ENCODE results near the gene ARHGDIA. TPM values are rescaled to one million over a fixed set of nuclear protein-coding genes. Genes with fewer than 3 reads are reported as not detected.

The ARHGDIA gene
- total RNA-seq, 1 experiment from 2014 or later = 201 TPM

- Histone ChIP-seq H3K27ac (ENCODE audit: low read length) (no peak overlapping the region), H3K4me3 (ENCODE audit: low read length) (no peak overlapping the region), H3K9ac (ENCODE audit: low read length) (no peak overlapping the region), H3K27me3 (ENCODE audit: low read length) (no peaks in the 10 kb centered on the region), H3K79me2 (ENCODE audit: low read length) (peaks cover 16% of the 10 kb centered on the region; the same call in 1 of the 2 replicates), H2AFZ (ENCODE audit: low read length) (no peak overlapping the region), H4K20me1 (ENCODE audit: low read length) (no peaks in the 10 kb centered on the region), H3K9me2 (replicated peaks; ENCODE audit: low read length) (no peaks in the 10 kb centered on the region), H3K4me1 (ENCODE audit: insufficient read depth, low read length) (peaks cover 15% of the 10 kb centered on the region), H3K4me2 (ENCODE audit: low read length) (no peak overlapping the region), H3F3A (ENCODE audit: low read length, unreplicated experiment) (no peaks in the 10 kb centered on the region), H3K9me3 (ENCODE audit: low read length) (no peaks in the 10 kb centered on the region), H3K36me3 (ENCODE audit: low read depth, low read length) (no peaks in the 10 kb centered on the region)
- POLR2A ChIA-PET (ENCODE audit: unreplicated experiment) = no interaction called here
- TF ChIP-seq EZH2 (IDR thresholded peaks at IDR 0.05; ENCODE audit: low read length, unreplicated experiment) (no peak), EZH2phosphoT487 (IDR thresholded peaks at IDR 0.05; ENCODE audit: borderline replicate concordance, low read length) (no peak)
- TF ChIP-seq, protein P1, sequence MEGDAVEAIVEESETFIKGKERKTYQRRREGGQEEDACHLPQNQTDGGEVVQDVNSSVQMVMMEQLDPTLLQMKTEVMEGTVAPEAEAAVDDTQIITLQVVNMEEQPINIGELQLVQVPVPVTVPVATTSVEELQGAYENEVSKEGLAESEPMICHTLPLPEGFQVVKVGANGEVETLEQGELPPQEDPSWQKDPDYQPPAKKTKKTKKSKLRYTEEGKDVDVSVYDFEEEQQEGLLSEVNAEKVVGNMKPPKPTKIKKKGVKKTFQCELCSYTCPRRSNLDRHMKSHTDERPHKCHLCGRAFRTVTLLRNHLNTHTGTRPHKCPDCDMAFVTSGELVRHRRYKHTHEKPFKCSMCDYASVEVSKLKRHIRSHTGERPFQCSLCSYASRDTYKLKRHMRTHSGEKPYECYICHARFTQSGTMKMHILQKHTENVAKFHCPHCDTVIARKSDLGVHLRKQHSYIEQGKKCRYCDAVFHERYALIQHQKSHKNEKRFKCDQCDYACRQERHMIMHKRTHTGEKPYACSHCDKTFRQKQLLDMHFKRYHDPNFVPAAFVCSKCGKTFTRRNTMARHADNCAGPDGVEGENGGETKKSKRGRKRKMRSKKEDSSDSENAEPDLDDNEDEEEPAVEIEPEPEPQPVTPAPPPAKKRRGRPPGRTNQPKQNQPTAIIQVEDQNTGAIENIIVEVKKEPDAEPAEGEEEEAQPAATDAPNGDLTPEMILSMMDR (conservative IDR thresholded peaks at IDR 0.05; ENCODE audit: low read depth, low read length) = no peak
- no TSS peak for BruUV-seq (replicated peaks)
- no peak for ATAC-seq
- CTCF ChIA-PET = no interaction called here
- DNase-seq = no peak
- intact Hi-C loops (cut with micrococcal nuclease) = no loop called here
These were observed 42.5 kb downstream of the ARHGDIA start for GRCh38 chr17:81828656-81829055.

GRCh38 chr17:81825841-81826466 lies 45.2 kb downstream of the ARHGDIA start:
- no peak for TF ChIP-seq EZH2phosphoT487 (IDR thresholded peaks at IDR 0.05; ENCODE audit: borderline replicate concordance, low read length)
- TF ChIP-seq, protein P1 (conservative IDR thresholded peaks at IDR 0.05; ENCODE audit: low read depth, low read length) = peak; percentile 32; the same call in 1 of the 2 replicates
- no peak overlapping the region for H3K27ac ChIP-seq (ENCODE audit: low read length)
- 0 out of 2 replicates have a peak, but pooled peaks cover 4% of the 10 kb centered on the region for H3K4me1 ChIP-seq (ENCODE audit: insufficient read depth, low read length)
- no peaks in the 10 kb centered on the region for H3K79me2 ChIP-seq (ENCODE audit: low read length)
- H3K4me2 ChIP-seq (ENCODE audit: low read length) = no peak overlapping the region
- no peaks in the 10 kb centered on the region for H3K27me3 ChIP-seq (ENCODE audit: low read length)
- CTCF ChIA-PET = no interaction called here
- intact Hi-C loops (cut with micrococcal nuclease) = no loop called here
- H3K4me3 ChIP-seq (ENCODE audit: low read length) = no peak overlapping the region
- BruUV-seq (replicated peaks) = no TSS peak
- POLR2A ChIA-PET (ENCODE audit: unreplicated experiment) = no interaction called here
- H3K9me3 ChIP-seq (ENCODE audit: low read length) = no peaks in the 10 kb centered on the region
- H2AFZ ChIP-seq (ENCODE audit: low read length) = no peak overlapping the region
- ATAC-seq = no peak
- H4K20me1 ChIP-seq (ENCODE audit: low read length) = no peaks in the 10 kb centered on the region
- no peaks in the 10 kb centered on the region for H3K36me3 ChIP-seq (ENCODE audit: low read depth, low read length)
- no peak overlapping the region for H3K9ac ChIP-seq (ENCODE audit: low read length)
- H3K9me2 ChIP-seq (replicated peaks; ENCODE audit: low read length) = no peaks in the 10 kb centered on the region
- H3F3A ChIP-seq (ENCODE audit: low read length, unreplicated experiment) = no peaks in the 10 kb centered on the region
- DNase-seq = no peak

GRCh38 chr17:81824595-81824994 lies 46.5 kb downstream of the ARHGDIA start:
- Histone ChIP-seq H3K27ac (ENCODE audit: low read length) (no peak overlapping the region), H3K4me3 (ENCODE audit: low read length) (no peak overlapping the region), H3K79me2 (ENCODE audit: low read length) (no peaks in the 10 kb centered on the region), H2AFZ (ENCODE audit: low read length) (no peak overlapping the region), H4K20me1 (ENCODE audit: low read length) (no peaks in the 10 kb centered on the region), H3K27me3 (ENCODE audit: low read length) (no peaks in the 10 kb centered on the region), H3K4me1 (ENCODE audit: insufficient read depth, low read length) (0 out of 2 replicates have a peak, but pooled peaks cover 4% of the 10 kb centered on the region), H3K4me2 (ENCODE audit: low read length) (no peak overlapping the region), H3K9ac (ENCODE audit: low read length) (no peak overlapping the region), H3K9me3 (ENCODE audit: low read length) (no peaks in the 10 kb centered on the region), H3K9me2 (replicated peaks; ENCODE audit: low read length) (no peaks in the 10 kb centered on the region), H3F3A (ENCODE audit: low read length, unreplicated experiment) (no peaks in the 10 kb centered on the region), H3K36me3 (ENCODE audit: low read depth, low read length) (no peaks in the 10 kb centered on the region)
- DNase-seq (no peak), ATAC-seq (no peak)
- CTCF ChIA-PET = no interaction called here
- BruUV-seq (replicated peaks) = no TSS peak
- TF ChIP-seq, protein P1 (conservative IDR thresholded peaks at IDR 0.05; ENCODE audit: low read depth, low read length) = no peak
- TF ChIP-seq EZH2 (IDR thresholded peaks at IDR 0.05; ENCODE audit: low read length, unreplicated experiment) = no peak
- no peak for TF ChIP-seq EZH2phosphoT487 (IDR thresholded peaks at IDR 0.05; ENCODE audit: borderline replicate concordance, low read length)
- intact Hi-C loops (cut with micrococcal nuclease) = no loop called here
- POLR2A ChIA-PET (ENCODE audit: unreplicated experiment) = no interaction called here

All from PC-3 (cell line).